PFSK-1 (cell line): Measurements from ENCODE around the gene EGFL8.

Experiments
- FOXP2 ChIP-seq: optimal IDR thresholded peaks from 2 replicates; pipeline ENCODE3; 2011; ENCODE audit warnings: borderline replicate concordance, control low read depth, inconsistent platforms; ENCODE audit not compliant: insufficient read depth; ENCODE audit errors: extremely low read length, extremely low read depth
- POLR2AphosphoS5 ChIP-seq: IDR thresholded peaks from 2 replicates; pipeline ENCODE4 v1.6.1; 2012; ENCODE audit warnings: low read depth, mild to moderate bottlenecking, control low read depth, low read length, moderate library complexity
- REST ChIP-seq, 2 experiments: IDR thresholded peaks; 2 replicates each; pipeline versions ENCODE4 v1.6.1 to v1.8.0; 2011 to 2012; ENCODE audit warnings: low read depth in 2 of 2, low read length in 2 of 2, control low read depth in 1 of 2, inconsistent platforms in 1 of 2, mild to moderate bottlenecking in 1 of 2, moderate library complexity in 1 of 2; ENCODE audit not compliant: insufficient read depth in 1 of 2
- SIN3A ChIP-seq: IDR thresholded peaks from 2 replicates; pipeline ENCODE4 v1.6.1; 2012; ENCODE audit warnings: mild to moderate bottlenecking, low read length, moderate library complexity, borderline replicate concordance; ENCODE audit not compliant: insufficient read depth
- TAF1 ChIP-seq: IDR thresholded peaks from 2 replicates; pipeline ENCODE4 v1.6.1; 2012; ENCODE audit warnings: low read length, control low read depth, borderline replicate concordance; ENCODE audit not compliant: insufficient read depth

EGFL8 gene

GRCh38 chr6:32153564-32154513, 10.6 kb upstream of the EGFL8 start, which contains the start of gene PPT2:
Gene PPT2, plus strand, starts transcription at chr6:32154141. Its CDS starts 454 bp downstream, at chr6:32154595.
- TF ChIP-seq FOXP2 (peak; percentile 90), REST (IDR thresholded peaks at IDR 0.05; ENCODE audit: insufficient read depth in 1 of 2, low read depth in 2 of 2, low read length in 2 of 2) (no peak; a peak in 1 of 4 replicates), SIN3A (peak; percentile 93; the same call in 1 of the 2 replicates), TAF1 (0 out of 2 replicates have a peak, but pooled peaks have one; percentile 20), POLR2AphosphoS5 (peak; percentile 86)

- TF ChIP-seq FOXP2 (peak; percentile 40), REST (IDR thresholded peaks at IDR 0.05; ENCODE audit: insufficient read depth in 1 of 2, low read depth in 2 of 2, low read length in 2 of 2) (no peak)
These were observed 9.8 kb upstream of the EGFL8 start for GRCh38 chr6:32154514-32155161.

- no peak for TF ChIP-seq REST (IDR thresholded peaks at IDR 0.05; ENCODE audit: insufficient read depth in 1 of 2, low read depth in 2 of 2, low read length in 2 of 2)
- TF ChIP-seq POLR2AphosphoS5: no peak
- no peak for TF ChIP-seq TAF1
- TF ChIP-seq SIN3A: no peak
- no peak for TF ChIP-seq FOXP2
These were observed 7.5 kb upstream of the EGFL8 start for GRCh38 chr6:32156891-32157290.

GRCh38 chr6:32158052-32158451, 6.3 kb upstream of the EGFL8 start:
- TF ChIP-seq POLR2AphosphoS5 (no peak), REST (IDR thresholded peaks at IDR 0.05; ENCODE audit: insufficient read depth in 1 of 2, low read depth in 2 of 2, low read length in 2 of 2) (no peak), SIN3A (no peak), FOXP2 (no peak), TAF1 (no peak)
